Hepatocyte (in vitro differentiated cells): ENCODE results near the gene MGLL. TPM values are rescaled to one million over a fixed set of nuclear protein-coding genes. Genes with fewer than 3 reads are reported as not detected.

Experiments used
- DNase-seq: peaks from one replicate; pipeline ENCODE4 v3.0.0-alpha.2; 2016; ENCODE audit warnings: low spot score
- H2AFZ ChIP-seq: fragments of 200-600 bp; sonication (generic); 2 replicates; pipeline ENCODE4 v1.6.0; 2016; ENCODE audit warnings: antibody characterized with exemption, mild to moderate bottlenecking
- H3K27ac ChIP-seq: fragments of 200-600 bp; sonication (generic); 2 replicates; pipeline ENCODE4 v1.5.1; 2016; ENCODE audit warnings: mild to moderate bottlenecking
- H3K27me3 ChIP-seq: fragments of 200-600 bp; sonication (generic); 2 replicates; pipeline ENCODE4 v1.6.1; 2016
- H3K36me3 ChIP-seq: fragments of 200-600 bp; sonication (generic); replicated peaks from 2 replicates; pipeline ENCODE4 v1.5.1; 2016; ENCODE audit warnings: low read depth; ENCODE audit not compliant: insufficient read depth
- H3K4me1 ChIP-seq: fragments of 200-600 bp; sonication (generic); 2 replicates; pipeline ENCODE4 v1.5.1; 2016; ENCODE audit warnings: mild to moderate bottlenecking, moderate library complexity; ENCODE audit not compliant: insufficient read depth
- H3K4me2 ChIP-seq: fragments of 200-600 bp; sonication (generic); 2 replicates; pipeline ENCODE4 v1.6.0; 2016
- H3K4me3 ChIP-seq: fragments of 200-600 bp; sonication (generic); 2 replicates; pipeline ENCODE4 v1.5.1; 2016; ENCODE audit warnings: mild to moderate bottlenecking
- H3K79me2 ChIP-seq: fragments of 200-600 bp; sonication (generic); 2 replicates; pipeline ENCODE4 v1.6.0; 2017; ENCODE audit warnings: mild to moderate bottlenecking
- H3K9me2 ChIP-seq: fragments of 200-600 bp; sonication (generic); replicated peaks from 2 replicates; pipeline ENCODE4 v1.6.0; 2017; ENCODE audit warnings: mild to moderate bottlenecking; ENCODE audit not compliant: insufficient read depth
- H3K9me3 ChIP-seq: fragments of 200-600 bp; sonication (generic); 2 replicates; pipeline ENCODE4 v1.5.1; 2016; ENCODE audit warnings: low read depth, mild to moderate bottlenecking
- H4K20me1 ChIP-seq: fragments of 200-600 bp; sonication (generic); 2 replicates; pipeline ENCODE4 v1.6.0; 2016; ENCODE audit warnings: mild to moderate bottlenecking; ENCODE audit not compliant: insufficient read depth, poor library complexity, severe bottlenecking
- EZH2 ChIP-seq: fragments of 200-600 bp; sonication (generic); IDR thresholded peaks from 2 replicates; pipeline ENCODE4 v1.6.1; 2016; ENCODE audit warnings: antibody characterized with exemption, mild to moderate bottlenecking, borderline replicate concordance
- EZH2phosphoT487 ChIP-seq: fragments of 200-600 bp; sonication (generic); IDR thresholded peaks from one replicate; pipeline ENCODE4 v1.6.1; 2018; ENCODE audit warnings: antibody characterized with exemption, mild to moderate bottlenecking, low read depth, moderate library complexity; ENCODE audit not compliant: unreplicated experiment, severe bottlenecking
- WGBS: methylation state at CpG from one replicate; pipeline ENCODE4 v1.1.6; 2016; ENCODE audit warnings: low lambda C conversion rate; ENCODE audit errors: missing lambda C conversion rate; 5-methylcytosine and 5-hydroxymethylcytosine counted together
- polyA plus RNA-seq: library from polyadenylated mRNA; unstranded; fragments of >200 nt; fragmentation: Nextera tagmentation; extraction: Ambion mirVana; gene quantifications from 2 replicates; pipeline ENCODE4 v1.2.1, GENCODE V29; 2016
- total RNA-seq: library from RNA; depleted of rRNA; stranded (reverse); fragments of >200 nt; gene quantifications from 2 replicates; pipeline ENCODE4 v1.2.3, GENCODE V29; 2014
- TF ChIP-seq, protein P1 (sequence below): fragments of 200-600 bp; sonication (generic); IDR thresholded peaks from 2 replicates; pipeline ENCODE4 v1.5.1; 2016; ENCODE audit warnings: antibody characterized with exemption, mild to moderate bottlenecking; ENCODE audit not compliant: poor library complexity

The MGLL gene
- total and polyA plus RNA-seq, 2 experiments from 2014 or later: 7.3 to 21.4 TPM

DNA sequence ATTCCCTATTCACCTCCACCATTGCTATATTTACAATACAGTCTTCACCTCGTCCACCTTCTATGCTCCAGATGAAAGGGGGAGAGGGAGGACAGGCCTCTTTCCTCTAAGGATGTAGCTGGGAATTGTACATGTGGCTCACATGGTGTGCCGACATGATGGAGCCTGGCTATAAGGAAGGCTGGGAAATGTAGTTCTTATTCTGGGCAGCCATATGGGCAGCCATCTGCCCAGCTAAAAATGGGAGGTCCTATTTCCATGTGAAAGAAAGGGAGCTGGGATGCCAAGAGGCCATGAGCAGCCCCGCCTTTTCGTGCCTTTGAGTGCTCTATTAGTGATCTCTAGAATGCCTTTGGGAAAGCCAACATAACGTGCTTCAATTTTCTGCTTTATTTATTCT is 27.1 kb upstream of the MGLL start:
- Histone ChIP-seq H3K9me2 (no peaks in the 10 kb centered on the region), H3K79me2 (no peaks in the 10 kb centered on the region), H3K4me3 (no peak overlapping the region), H3K27ac (no peak overlapping the region), H3K36me3 (no peaks in the 10 kb centered on the region), H4K20me1 (no peaks in the 10 kb centered on the region), H3K27me3 (no peaks in the 10 kb centered on the region), H3K4me2 (no peak overlapping the region), H3K9me3 (no peaks in the 10 kb centered on the region), H2AFZ (no peak overlapping the region), H3K4me1 (no peaks in the 10 kb centered on the region)
- no peak for DNase-seq
- 97% methylated on average over 5 of the region's 5 CpGs for WGBS
- no peak for TF ChIP-seq EZH2
- TF ChIP-seq, protein P1, sequence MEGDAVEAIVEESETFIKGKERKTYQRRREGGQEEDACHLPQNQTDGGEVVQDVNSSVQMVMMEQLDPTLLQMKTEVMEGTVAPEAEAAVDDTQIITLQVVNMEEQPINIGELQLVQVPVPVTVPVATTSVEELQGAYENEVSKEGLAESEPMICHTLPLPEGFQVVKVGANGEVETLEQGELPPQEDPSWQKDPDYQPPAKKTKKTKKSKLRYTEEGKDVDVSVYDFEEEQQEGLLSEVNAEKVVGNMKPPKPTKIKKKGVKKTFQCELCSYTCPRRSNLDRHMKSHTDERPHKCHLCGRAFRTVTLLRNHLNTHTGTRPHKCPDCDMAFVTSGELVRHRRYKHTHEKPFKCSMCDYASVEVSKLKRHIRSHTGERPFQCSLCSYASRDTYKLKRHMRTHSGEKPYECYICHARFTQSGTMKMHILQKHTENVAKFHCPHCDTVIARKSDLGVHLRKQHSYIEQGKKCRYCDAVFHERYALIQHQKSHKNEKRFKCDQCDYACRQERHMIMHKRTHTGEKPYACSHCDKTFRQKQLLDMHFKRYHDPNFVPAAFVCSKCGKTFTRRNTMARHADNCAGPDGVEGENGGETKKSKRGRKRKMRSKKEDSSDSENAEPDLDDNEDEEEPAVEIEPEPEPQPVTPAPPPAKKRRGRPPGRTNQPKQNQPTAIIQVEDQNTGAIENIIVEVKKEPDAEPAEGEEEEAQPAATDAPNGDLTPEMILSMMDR: no peak
- TF ChIP-seq EZH2phosphoT487: no peak

DNA sequence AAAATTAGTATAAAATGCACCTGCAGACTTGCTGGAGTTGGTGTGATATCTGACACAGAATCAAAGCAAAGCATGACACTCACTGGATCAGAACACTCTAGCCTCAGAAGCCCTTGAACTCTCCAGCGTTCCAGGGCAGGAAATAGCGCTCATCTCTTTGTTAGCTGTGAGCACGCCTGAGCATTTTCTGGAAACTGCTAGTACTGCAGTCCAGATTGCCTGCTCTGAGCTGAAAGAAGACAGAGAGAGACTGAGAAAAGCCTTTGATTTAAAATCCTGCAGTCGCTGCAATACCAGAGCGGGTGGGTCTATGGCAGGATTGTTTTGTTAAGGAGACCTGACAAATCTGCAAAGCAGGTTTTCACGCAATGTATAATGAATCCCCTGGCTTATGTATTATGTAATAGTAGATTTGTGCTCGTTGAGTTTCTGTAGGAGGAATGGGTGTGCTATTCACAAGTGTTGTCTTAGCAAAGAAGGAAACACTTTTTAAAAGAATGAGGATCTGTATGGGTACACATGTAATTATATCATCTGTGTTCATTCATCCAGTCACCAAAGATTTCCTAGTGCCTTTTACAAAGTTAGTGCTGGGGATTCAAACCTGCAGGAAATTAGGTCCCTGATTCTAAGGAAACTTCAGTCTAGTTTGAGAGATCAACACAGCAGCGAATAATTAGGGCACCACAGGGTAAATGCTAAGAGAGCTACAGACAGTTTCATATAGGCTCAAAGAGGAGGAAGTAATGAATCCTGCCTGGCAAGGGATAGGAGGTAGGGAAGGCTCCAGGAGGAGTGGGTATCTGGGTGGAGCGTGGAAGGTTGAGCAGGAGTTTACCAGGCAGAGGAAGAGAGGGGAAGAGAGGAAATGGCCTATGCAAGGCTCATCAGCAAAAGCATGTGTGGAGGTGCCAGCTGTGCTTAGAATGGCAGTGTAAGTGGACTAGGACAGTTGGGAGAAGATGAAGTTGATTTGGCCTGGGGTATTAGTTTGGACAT is 26.1 kb upstream of the MGLL start:
- no peak overlapping the region for H3K4me3 ChIP-seq
- no peak overlapping the region for H2AFZ ChIP-seq
- 64% methylated on average over 9 of the region's 9 CpGs for WGBS
- H3K79me2 ChIP-seq: no peaks in the 10 kb centered on the region
- no peaks in the 10 kb centered on the region for H3K27me3 ChIP-seq
- no peaks in the 10 kb centered on the region for H3K4me1 ChIP-seq
- no peaks in the 10 kb centered on the region for H3K36me3 ChIP-seq
- H3K27ac ChIP-seq: no peak overlapping the region
- DNase-seq: peak; percentile 34
- no peak overlapping the region for H3K4me2 ChIP-seq
- no peak for TF ChIP-seq EZH2phosphoT487
- TF ChIP-seq, protein P1: peak; percentile 6
- H3K9me3 ChIP-seq: no peaks in the 10 kb centered on the region
- H4K20me1 ChIP-seq: no peaks in the 10 kb centered on the region
- H3K9me2 ChIP-seq: no peaks in the 10 kb centered on the region

GRCh38 chr3:127847236-127847720 is 25.0 kb upstream of the MGLL start:
- 95% methylated on average over 4 of the region's 4 CpGs for WGBS
- no peak for DNase-seq
- H3K9me3 ChIP-seq: no peaks in the 10 kb centered on the region
- no peak overlapping the region for H2AFZ ChIP-seq
- no peaks in the 10 kb centered on the region for H4K20me1 ChIP-seq
- no peak overlapping the region for H3K27ac ChIP-seq
- H3K4me3 ChIP-seq: no peak overlapping the region
- H3K9me2 ChIP-seq: no peaks in the 10 kb centered on the region
- H3K27me3 ChIP-seq: no peaks in the 10 kb centered on the region
- no peaks in the 10 kb centered on the region for H3K4me1 ChIP-seq
- H3K36me3 ChIP-seq: no peaks in the 10 kb centered on the region
- H3K4me2 ChIP-seq: no peak overlapping the region
- H3K79me2 ChIP-seq: no peaks in the 10 kb centered on the region
- TF ChIP-seq EZH2phosphoT487: no peak
- TF ChIP-seq, protein P1: no peak
- TF ChIP-seq EZH2: no peak
